ENCODE measurements around the gene DNAJA3. TPM values are rescaled to one million over a fixed set of nuclear protein-coding genes. Genes with fewer than 3 reads are reported as not detected.
A peak's percentile ranks its signal among the peaks of the same experiment; 100 is the strongest.

Gene DNAJA3
- total RNA-seq, 1 donor, result 8.4 TPM

DNA sequence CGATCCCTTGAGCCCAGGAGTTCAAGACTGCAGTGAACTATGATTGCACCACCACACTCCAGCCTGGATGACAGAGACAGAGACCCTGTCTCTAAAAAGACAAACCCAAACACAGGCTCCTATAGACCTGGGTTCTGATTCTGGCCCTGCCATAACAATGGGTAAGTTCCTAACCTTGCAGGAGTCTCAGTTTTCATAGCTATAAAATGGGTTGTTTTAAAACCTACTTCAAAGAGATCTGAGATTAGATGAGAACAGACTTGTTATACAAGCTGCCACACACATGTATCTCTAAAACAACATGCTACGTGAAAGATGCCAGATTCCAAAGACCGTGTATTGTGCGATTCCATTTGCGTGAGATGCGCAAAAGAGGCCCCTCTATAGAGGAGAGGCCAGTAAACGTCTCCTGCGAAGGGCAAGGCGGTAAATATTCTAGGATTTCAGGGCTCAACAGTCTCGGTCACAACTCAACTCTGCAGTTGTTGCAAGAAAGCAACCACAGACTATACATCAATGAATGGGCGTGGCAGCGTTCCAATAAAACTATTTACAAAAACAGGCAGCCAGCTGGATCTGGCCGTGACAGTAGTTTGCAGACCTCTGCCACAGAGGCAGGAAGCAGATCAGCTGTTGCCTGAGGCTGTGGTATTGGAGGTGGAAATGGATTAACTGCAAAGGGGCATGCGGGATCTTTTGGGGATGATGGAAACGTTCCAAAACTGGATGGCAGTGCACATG lies 15.2 kb upstream of the DNAJA3 start:
- Histone ChIP-seq H3K4me1 (ENCODE audit: insufficient read depth, low read length) (peaks cover 30% of the 10 kb centered on the region), H3K9me3 (ENCODE audit: low read depth, low read length) (no peaks in the 10 kb centered on the region)

GRCh38 chr16:4411684-4412083 lies 14.0 kb upstream of the DNAJA3 start:
- H3K9me3 ChIP-seq (ENCODE audit: low read depth, low read length), result no peaks in the 10 kb centered on the region
- no peaks in the 10 kb centered on the region for H3K27me3 ChIP-seq (ENCODE audit: insufficient read depth, low read length)
- no peak overlapping the region for H3K4me3 ChIP-seq (ENCODE audit: low read length)
- H3K4me1 ChIP-seq (ENCODE audit: insufficient read depth, low read length), result peaks cover 32% of the 10 kb centered on the region

More for the DNA sequence above, 15.2 kb upstream of the DNAJA3 start:
- no peaks in the 10 kb centered on the region for H3K27me3 ChIP-seq (ENCODE audit: insufficient read depth, low read length)
- no peak overlapping the region for H3K4me3 ChIP-seq (ENCODE audit: low read length)

DNA sequence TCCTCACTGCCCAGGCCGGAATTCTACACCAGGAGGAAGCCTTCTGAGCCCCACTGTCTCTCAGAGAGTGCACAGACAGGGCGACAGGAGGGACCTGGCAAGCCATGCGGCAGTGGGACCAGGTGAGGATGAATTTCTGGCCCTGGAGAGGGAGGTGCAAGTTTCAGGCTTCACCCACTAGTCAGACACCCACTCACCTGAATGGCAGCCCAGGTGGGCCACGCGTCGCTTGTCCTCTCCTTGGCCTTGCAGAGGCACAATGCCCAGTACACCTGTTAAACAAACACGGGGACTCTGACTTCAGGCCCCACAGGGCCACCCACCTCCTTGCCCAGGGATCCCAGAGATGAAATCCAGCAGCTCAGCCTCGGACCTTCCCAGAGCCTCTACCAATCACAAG lies 13.5 kb upstream of the DNAJA3 start:
- no peaks in the 10 kb centered on the region for H3K9me3 ChIP-seq (ENCODE audit: low read depth, low read length)
- H3K4me1 ChIP-seq (ENCODE audit: insufficient read depth, low read length), result peaks cover 36% of the 10 kb centered on the region
- H3K27me3 ChIP-seq (ENCODE audit: insufficient read depth, low read length), result no peaks in the 10 kb centered on the region
- H3K4me3 ChIP-seq (ENCODE audit: low read length), result no peak overlapping the region

GRCh38 chr16:4412854-4413253 lies 12.8 kb upstream of the DNAJA3 start:
- Histone ChIP-seq H3K4me3 (ENCODE audit: low read length) (no peak overlapping the region), H3K9me3 (ENCODE audit: low read depth, low read length) (no peaks in the 10 kb centered on the region), H3K27me3 (ENCODE audit: insufficient read depth, low read length) (no peaks in the 10 kb centered on the region), H3K4me1 (ENCODE audit: insufficient read depth, low read length) (peaks cover 40% of the 10 kb centered on the region)

DNA sequence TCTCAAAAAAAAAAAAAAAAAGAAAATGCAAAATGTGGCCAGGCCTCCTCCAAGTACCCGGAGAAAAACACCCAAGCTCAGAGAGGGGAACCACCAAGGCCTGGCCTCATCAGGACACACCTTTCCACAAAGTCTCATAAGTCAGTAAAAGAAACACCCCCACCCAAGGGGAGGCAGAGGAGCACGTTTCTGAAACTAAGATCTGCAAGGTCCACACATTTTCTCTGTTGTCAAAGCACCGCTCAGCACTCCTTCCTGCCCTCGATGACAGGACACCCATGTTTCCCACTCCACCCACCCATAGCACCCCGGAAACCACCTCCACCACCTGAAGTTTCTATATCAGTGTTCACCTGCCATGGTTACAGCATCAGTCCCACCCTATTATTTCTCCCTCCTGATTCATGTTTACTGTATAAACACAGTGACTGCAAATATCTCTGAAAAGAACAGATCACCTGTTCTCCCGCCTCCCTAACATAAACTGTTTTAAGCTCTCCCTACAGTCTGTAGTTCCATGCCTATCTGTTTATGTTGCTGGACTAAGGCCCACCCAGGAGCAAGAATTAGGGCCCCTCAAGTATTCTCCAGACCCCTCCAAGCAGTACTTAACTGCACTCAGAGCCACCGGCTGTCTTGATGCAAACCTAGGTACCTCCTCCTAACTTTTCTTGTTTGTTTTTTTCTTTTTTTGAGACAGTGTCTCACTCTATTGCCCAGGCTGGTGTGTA lies 11.3 kb upstream of the DNAJA3 start:
- H3K4me1 ChIP-seq (ENCODE audit: insufficient read depth, low read length), result peaks cover 48% of the 10 kb centered on the region
- no peaks in the 10 kb centered on the region for H3K27me3 ChIP-seq (ENCODE audit: insufficient read depth, low read length)
- no peaks in the 10 kb centered on the region for H3K9me3 ChIP-seq (ENCODE audit: low read depth, low read length)
- H3K4me3 ChIP-seq (ENCODE audit: low read length), result peak overlapping the region; percentile 94

GRCh38 chr16:4415538-4416199 lies 10.0 kb upstream of the DNAJA3 start:
- peaks cover 61% of the 10 kb centered on the region for H3K4me1 ChIP-seq (ENCODE audit: insufficient read depth, low read length)
- H3K9me3 ChIP-seq (ENCODE audit: low read depth, low read length), result no peaks in the 10 kb centered on the region
- H3K4me3 ChIP-seq (ENCODE audit: low read length), result peak overlapping the region; percentile 94

DNA sequence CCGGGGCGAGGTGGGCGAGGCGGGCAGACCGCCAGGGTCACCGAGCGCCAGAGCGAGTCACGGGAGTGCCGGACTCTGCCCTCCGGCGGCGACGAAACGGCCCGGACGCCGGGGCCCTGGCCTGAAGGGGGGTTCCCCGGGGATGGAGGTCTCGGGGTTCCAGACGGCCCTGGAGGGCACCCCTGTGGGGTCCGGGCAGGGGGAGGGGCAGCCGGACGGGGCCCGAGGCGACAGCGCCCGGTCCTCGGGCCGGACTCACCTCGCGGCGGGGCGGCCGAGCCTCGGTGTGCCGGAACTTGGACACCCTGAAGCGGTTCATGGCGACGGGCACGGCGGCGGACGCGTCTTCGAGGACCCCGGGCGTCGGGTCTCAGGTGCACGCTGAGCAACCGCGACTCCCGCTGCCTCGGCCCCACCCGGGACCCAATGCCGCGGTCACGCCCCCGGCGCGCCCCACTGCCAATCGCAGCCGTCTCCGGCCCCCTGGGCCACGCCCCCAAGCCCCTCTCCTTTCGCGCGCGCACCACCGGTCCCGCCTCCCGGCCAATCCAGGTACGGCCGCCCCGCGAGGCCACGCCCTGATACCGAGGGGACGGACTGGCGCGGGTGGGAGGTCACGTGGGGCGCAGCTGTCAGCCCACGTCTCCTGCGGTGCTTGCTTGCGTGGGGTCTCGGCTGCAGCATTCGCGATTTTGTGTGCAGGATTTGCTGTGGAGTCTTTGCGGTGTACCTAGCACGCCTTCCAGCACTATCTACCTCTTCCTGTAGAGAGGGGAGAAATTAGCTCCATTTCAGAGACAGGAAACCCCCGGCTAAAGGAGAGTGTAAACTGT lies 9.3 kb upstream of the DNAJA3 start, which contains the start of gene CORO7:
TSS of gene CORO7 (minus strand) at position 397 of the 833 bp plus-strand sequence. CDS start at position 319, 78 bp downstream.
- Histone ChIP-seq H3K9me3 (ENCODE audit: low read depth, low read length) (no peaks in the 10 kb centered on the region), H3K27me3 (ENCODE audit: insufficient read depth, low read length) (no peaks in the 10 kb centered on the region), H3K4me3 (ENCODE audit: low read length) (peak within 1 kb of the TSS; percentile 94), H3K4me1 (ENCODE audit: insufficient read depth, low read length) (peaks cover 68% of the 10 kb centered on the region)

More at GRCh38 chr16:4415538-4416199, 10.0 kb upstream of the DNAJA3 start:
- H3K27me3 ChIP-seq (ENCODE audit: insufficient read depth, low read length), result no peaks in the 10 kb centered on the region

- Histone ChIP-seq H3K4me1 (ENCODE audit: insufficient read depth, low read length) (peaks cover 56% of the 10 kb centered on the region), H3K9me3 (ENCODE audit: low read depth, low read length) (no peaks in the 10 kb centered on the region), H3K4me3 (ENCODE audit: low read length) (no peak overlapping the region), H3K27me3 (ENCODE audit: insufficient read depth, low read length) (no peaks in the 10 kb centered on the region)
Measured at GRCh38 chr16:4419402-4419959, 6.2 kb upstream of the DNAJA3 start.

- Histone ChIP-seq H3K27me3 (ENCODE audit: insufficient read depth, low read length) (no peaks in the 10 kb centered on the region), H3K4me1 (ENCODE audit: insufficient read depth, low read length) (peaks cover 51% of the 10 kb centered on the region), H3K9me3 (ENCODE audit: low read depth, low read length) (no peaks in the 10 kb centered on the region), H3K4me3 (ENCODE audit: low read length) (no peak overlapping the region)
Measured at GRCh38 chr16:4420505-4421105, 5.1 kb upstream of the DNAJA3 start.

GRCh38 chr16:4426021-4426684 lies 485 bp downstream of the DNAJA3 start:
- Histone ChIP-seq H3K4me3 (ENCODE audit: low read length) (peak overlapping the region; percentile 89), H3K27me3 (ENCODE audit: insufficient read depth, low read length) (no peaks in the 10 kb centered on the region), H3K9me3 (ENCODE audit: low read depth, low read length) (no peaks in the 10 kb centered on the region), H3K4me1 (ENCODE audit: insufficient read depth, low read length) (peaks cover 28% of the 10 kb centered on the region)

DNA sequence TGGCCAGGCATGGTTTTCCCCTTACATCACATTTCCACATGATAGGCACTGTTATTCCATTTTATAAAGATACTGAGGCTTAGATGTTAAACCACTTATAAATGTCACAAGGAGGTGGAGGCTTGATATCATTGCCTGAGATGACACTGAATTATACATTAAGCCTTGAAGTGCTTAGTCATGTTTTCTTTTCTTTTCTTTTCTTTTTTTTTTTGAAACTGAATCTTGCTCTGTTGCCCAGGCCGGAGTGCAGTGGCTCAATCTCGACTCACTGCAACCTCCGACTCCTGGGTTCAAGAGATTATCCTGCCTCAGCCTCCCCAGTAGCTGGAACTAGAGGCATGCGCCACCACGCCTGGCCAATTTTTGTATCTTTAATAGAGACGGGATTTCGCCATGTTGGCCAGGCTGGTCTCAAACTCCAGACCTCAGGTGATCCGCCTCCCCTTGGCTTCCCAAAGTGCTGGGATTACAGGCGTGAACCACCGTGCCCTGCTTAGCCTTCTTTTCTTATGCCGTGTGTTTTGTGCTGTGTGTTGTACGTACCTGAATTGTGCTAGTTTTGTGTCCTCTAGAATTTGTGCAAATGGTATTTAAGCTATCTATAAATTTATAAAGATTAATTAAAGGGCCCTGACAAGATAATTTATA lies 1.2 kb downstream of the DNAJA3 start:
- no peaks in the 10 kb centered on the region for H3K9me3 ChIP-seq (ENCODE audit: low read depth, low read length)
- no peak overlapping the region for H3K4me3 ChIP-seq (ENCODE audit: low read length)
- no peaks in the 10 kb centered on the region for H3K27me3 ChIP-seq (ENCODE audit: insufficient read depth, low read length)
- H3K4me1 ChIP-seq (ENCODE audit: insufficient read depth, low read length), result peaks cover 21% of the 10 kb centered on the region

DNA sequence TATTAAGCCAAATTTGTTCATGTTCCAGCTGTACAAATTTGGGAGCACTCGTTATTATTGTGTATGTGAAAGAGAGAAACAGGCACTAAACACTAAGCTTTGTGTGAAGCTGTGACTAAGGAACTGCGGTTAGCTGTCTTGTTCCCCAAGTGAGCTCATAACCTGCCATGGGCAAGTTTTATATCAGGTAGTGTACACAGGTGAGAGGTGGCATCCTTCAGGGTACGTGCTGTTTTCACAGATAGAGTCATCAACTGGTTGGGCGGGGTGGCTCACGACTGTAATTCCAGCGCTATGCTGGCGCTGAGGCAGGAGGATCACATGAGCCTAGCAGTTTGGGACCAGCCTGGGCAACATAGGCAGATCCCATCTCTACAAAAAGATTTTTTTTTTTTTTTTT lies 2.8 kb downstream of the DNAJA3 start:
- Histone ChIP-seq H3K4me3 (ENCODE audit: low read length) (no peak overlapping the region), H3K4me1 (ENCODE audit: insufficient read depth, low read length) (peaks cover 19% of the 10 kb centered on the region), H3K9me3 (ENCODE audit: low read depth, low read length) (no peaks in the 10 kb centered on the region), H3K27me3 (ENCODE audit: insufficient read depth, low read length) (no peaks in the 10 kb centered on the region)

- Histone ChIP-seq H3K9me3 (ENCODE audit: low read depth, low read length) (no peaks in the 10 kb centered on the region), H3K4me3 (ENCODE audit: low read length) (no peak overlapping the region), H3K27me3 (ENCODE audit: insufficient read depth, low read length) (no peaks in the 10 kb centered on the region), H3K4me1 (ENCODE audit: insufficient read depth, low read length) (peaks cover 11% of the 10 kb centered on the region)
Measured at GRCh38 chr16:4431023-4431422, 5.4 kb downstream of the DNAJA3 start.
